ENCODE data around the gene ERVFRD-1.

GRCh38 chr6:11053307-11053706 is 58.2 kb downstream of the ERVFRD-1 start:
- TF ChIP-seq POLR2A (IDR thresholded peaks at IDR 0.05) (no peak), CTCF (IDR thresholded peaks at IDR 0.05) (no peak)
